Glutamatergic neuron (in vitro differentiated cells): ENCODE results near the gene COL25A1. TPM values are rescaled to one million over a fixed set of nuclear protein-coding genes. Genes with fewer than 3 reads are reported as not detected.

Source experiments
- DNase-seq: peaks from one replicate; pipeline ENCODE4 v3.0.0; 2022
- H3K27ac Mint-ChIP-seq: one replicate; pipeline ENCODE4 v1.8.0; 2020; ENCODE audit warnings: mild to moderate bottlenecking, mixed read lengths, inconsistent platforms; ENCODE audit not compliant: unreplicated experiment
- H3K27me3 Mint-ChIP-seq: one replicate; pipeline ENCODE4 v1.8.0; 2020; ENCODE audit warnings: mild to moderate bottlenecking, moderate library complexity, mixed read lengths, inconsistent platforms; ENCODE audit not compliant: unreplicated experiment
- H3K36me3 Mint-ChIP-seq: one replicate; pipeline ENCODE4 v1.8.0; 2020; ENCODE audit warnings: mild to moderate bottlenecking, mixed read lengths, inconsistent platforms; ENCODE audit not compliant: unreplicated experiment
- H3K4me1 Mint-ChIP-seq: one replicate; pipeline ENCODE4 v1.8.0; 2020; ENCODE audit warnings: mild to moderate bottlenecking, low read depth, mixed read lengths, inconsistent platforms; ENCODE audit not compliant: unreplicated experiment
- H3K4me3 Mint-ChIP-seq: one replicate; pipeline ENCODE4 v1.8.0; 2020; ENCODE audit warnings: mild to moderate bottlenecking, mixed read lengths, inconsistent platforms; ENCODE audit not compliant: unreplicated experiment
- H3K9me3 Mint-ChIP-seq: one replicate; pipeline ENCODE4 v1.8.0; 2020; ENCODE audit warnings: mild to moderate bottlenecking, moderate library complexity, mixed read lengths, inconsistent platforms; ENCODE audit not compliant: unreplicated experiment
- total RNA-seq: library from RNA; stranded (reverse); fragmentation: NEBNext Ultra II Directional; extraction: Animal tissue kit (Norgen Biotek cat#: 25700); gene quantifications from one replicate; pipeline ENCODE4 v1.2.1, GENCODE V29; 2021; ENCODE audit not compliant: unreplicated experiment
- TF ChIP-seq, protein P1 (sequence below): fragments of 200-600 bp; sonication (generic); IDR thresholded peaks from one replicate; pipeline ENCODE4 v1.5.0; 2021; ENCODE audit not compliant: partially characterized antibody, unreplicated experiment

Gene COL25A1
- total RNA-seq, 1 donor from 2014 or later: 1.1 TPM

DNA sequence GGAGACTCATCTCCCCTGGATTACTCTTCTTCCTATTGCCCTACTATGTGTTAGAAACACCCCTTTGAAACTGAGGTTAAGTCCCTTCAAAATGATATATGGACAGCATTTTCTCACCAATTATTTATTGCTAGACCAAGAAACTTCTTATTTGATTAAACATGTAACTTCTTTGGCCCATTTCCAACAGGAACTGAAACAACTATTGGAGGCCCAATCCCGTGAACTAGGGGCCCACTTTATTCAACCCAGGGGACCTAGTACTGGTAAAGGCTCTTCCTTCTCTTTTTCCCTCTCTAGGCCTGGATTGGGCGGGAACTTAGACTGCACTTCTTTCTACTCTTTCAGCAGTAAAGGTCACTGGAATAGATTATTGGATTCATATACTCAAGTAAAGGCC, 16.7 kb upstream of the COL25A1 start:
- no peak for DNase-seq
- TF ChIP-seq, protein P1, sequence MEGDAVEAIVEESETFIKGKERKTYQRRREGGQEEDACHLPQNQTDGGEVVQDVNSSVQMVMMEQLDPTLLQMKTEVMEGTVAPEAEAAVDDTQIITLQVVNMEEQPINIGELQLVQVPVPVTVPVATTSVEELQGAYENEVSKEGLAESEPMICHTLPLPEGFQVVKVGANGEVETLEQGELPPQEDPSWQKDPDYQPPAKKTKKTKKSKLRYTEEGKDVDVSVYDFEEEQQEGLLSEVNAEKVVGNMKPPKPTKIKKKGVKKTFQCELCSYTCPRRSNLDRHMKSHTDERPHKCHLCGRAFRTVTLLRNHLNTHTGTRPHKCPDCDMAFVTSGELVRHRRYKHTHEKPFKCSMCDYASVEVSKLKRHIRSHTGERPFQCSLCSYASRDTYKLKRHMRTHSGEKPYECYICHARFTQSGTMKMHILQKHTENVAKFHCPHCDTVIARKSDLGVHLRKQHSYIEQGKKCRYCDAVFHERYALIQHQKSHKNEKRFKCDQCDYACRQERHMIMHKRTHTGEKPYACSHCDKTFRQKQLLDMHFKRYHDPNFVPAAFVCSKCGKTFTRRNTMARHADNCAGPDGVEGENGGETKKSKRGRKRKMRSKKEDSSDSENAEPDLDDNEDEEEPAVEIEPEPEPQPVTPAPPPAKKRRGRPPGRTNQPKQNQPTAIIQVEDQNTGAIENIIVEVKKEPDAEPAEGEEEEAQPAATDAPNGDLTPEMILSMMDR: no peak
- no peak overlapping the region for H3K4me3 Mint-ChIP-seq
- H3K27ac Mint-ChIP-seq: no peak overlapping the region
- H3K9me3 Mint-ChIP-seq: peaks cover 9% of the 10 kb centered on the region
- H3K4me1 Mint-ChIP-seq: no peaks in the 10 kb centered on the region
- peaks cover 2% of the 10 kb centered on the region for H3K27me3 Mint-ChIP-seq
- peaks cover 11% of the 10 kb centered on the region for H3K36me3 Mint-ChIP-seq

DNA sequence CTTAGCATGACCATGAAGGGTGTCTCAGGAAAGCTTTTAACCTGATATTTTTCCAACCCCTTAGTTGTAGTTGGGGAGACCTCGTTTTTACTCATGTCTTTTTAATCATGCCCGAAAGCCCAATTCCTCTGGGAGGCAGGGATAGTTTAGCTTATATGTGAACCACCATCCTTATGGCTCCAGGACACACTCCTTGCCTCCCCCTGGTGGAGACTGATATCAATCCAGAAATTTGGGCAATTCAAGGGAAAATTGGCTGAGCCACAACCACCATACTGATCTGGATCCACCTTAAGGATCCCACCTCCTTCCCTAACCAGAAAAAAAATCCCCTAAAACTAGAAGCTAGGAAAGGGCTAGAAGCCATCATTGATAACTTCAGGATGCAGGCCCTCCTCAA, 13.4 kb upstream of the COL25A1 start:
- DNase-seq: no peak
- TF ChIP-seq, protein P1: no peak
- peaks cover 4% of the 10 kb centered on the region for H3K36me3 Mint-ChIP-seq

DNA sequence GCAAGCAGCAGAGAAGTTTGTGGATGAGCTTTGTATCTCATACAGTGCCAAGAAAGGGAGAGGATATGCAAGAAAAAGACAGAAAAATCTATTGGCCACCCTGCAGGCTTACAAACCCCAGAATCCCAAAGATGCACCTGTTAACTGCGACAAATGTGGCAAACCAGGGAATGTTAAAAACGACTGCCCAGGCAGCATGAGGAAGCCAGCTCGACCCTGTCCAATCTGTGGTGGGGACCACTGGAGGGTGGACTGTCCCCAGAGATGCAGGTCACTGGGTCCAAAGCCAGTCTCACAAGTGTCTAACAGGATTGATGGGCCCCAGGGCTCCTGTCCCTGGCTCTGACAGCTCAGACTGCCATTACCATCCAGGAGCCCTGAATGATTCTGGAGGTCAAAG, 12.9 kb upstream of the COL25A1 start:
- Mint-ChIP-seq H3K4me1 (no peaks in the 10 kb centered on the region), H3K27ac (no peak overlapping the region), H3K9me3 (peaks cover 6% of the 10 kb centered on the region), H3K4me3 (no peak overlapping the region), H3K27me3 (no peaks in the 10 kb centered on the region), H3K36me3 (peaks cover 4% of the 10 kb centered on the region)
- TF ChIP-seq, protein P1: no peak
- DNase-seq: no peak

More for the DNA sequence above, 13.4 kb upstream of the COL25A1 start:
- Mint-ChIP-seq H3K27me3 (no peaks in the 10 kb centered on the region), H3K4me1 (no peaks in the 10 kb centered on the region), H3K9me3 (peaks cover 6% of the 10 kb centered on the region), H3K27ac (no peak overlapping the region), H3K4me3 (no peak overlapping the region)

DNA sequence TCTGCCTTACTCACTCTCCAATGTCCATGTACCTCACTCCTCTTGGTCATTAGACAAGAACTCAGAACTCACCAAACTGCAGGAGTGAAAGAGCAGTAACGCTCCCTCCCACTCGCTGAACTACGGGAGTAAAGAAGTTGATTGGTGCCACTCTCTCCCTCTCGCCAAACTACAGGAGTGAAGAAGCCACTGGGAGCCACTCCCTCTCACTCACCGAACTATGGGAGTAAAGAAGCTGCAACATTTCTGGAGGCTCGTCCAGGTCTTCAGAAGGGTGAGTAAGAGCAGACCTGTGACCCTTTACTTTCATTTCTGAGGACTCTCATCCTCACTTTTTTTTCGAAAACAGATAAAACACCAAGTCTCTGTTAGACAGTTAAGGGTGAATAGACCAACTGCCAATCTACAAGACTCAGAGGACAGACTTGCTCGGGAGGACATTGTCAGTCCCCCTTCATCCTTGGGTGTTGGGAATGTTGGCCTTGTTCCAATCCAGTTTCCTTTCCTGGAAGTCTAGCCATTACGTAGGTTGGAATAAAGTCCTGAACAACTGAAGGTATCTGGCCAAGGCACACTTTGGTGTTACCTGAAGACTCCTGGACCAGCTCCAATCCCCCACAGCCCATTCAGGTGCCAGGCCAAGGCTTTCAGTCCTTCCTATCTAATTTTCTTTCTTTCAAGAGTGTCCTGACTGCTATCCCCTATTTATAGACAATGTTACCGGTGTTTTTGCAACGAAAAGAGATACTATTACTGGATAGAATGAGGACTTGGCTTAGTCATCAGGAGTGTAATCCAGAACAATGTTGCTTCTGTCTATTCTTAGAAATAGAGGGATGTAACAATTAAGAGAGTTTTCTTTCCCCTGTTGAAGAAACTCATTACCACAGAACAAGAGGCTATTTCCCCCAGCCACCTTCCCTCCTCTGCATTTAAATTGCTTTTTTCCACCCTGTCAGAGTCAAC, 11.0 kb upstream of the COL25A1 start:
- Mint-ChIP-seq H3K4me3 (no peak overlapping the region), H3K9me3 (peaks cover 6% of the 10 kb centered on the region), H3K36me3 (peaks cover 4% of the 10 kb centered on the region), H3K4me1 (no peaks in the 10 kb centered on the region), H3K27ac (no peak overlapping the region), H3K27me3 (no peaks in the 10 kb centered on the region)
- TF ChIP-seq, protein P1: no peak
- DNase-seq: no peak

DNA sequence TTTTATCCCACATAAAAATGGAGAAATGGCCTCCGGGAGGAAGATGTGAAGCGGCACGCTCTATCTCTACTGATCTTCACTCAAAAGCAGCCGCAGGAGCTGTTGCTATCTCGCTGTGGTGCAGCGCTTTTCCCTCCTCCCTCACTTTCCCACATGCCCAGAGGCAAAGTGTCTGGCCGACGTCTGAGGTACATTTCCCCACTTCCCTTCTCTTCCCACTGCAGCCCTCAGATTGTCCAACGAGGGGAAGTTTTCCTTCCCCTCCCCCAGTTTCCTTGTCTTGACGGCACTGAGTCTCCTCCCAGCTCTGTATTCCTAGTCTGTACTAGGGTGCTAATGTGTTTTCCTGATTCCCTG, 660 bp upstream of the COL25A1 start:
- peaks cover 8% of the 10 kb centered on the region for H3K27me3 Mint-ChIP-seq
- no peaks in the 10 kb centered on the region for H3K36me3 Mint-ChIP-seq
- H3K4me3 Mint-ChIP-seq: peak overlapping the region; percentile 95
- TF ChIP-seq, protein P1: no peak
- H3K4me1 Mint-ChIP-seq: peaks cover 3% of the 10 kb centered on the region
- no peak overlapping the region for H3K27ac Mint-ChIP-seq
- DNase-seq: no peak
- H3K9me3 Mint-ChIP-seq: peaks cover 4% of the 10 kb centered on the region
